ENCODE data around the gene RTF2. TPM values are rescaled to one million over a fixed set of nuclear protein-coding genes. Genes with fewer than 3 reads are reported as not detected.

The RTF2 gene
- total and polyA plus RNA-seq, 2 donors (not counting 1 experiment from before 2014, with no cell fraction given): 100 to 107 TPM

DNA sequence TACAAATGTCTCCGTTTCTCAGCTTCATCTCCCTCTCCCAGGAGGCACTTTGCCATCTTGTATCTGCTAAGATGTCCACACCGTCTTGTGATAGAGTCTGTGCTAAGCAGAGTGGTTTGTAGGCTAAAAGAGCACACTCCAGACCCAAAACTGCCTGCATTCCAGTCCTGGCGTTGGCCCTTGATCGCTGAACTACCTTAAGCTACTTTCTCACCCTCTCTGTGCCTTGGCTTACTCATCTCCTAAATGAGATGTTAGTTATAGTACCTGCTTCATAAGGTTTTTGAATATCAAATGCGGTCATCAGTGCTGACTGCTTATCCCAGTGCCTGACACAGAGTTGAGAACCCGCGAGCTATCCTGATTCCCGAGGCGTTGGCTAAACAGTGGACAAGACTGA lies 42.4 kb upstream of the RTF2 start:
- TF ChIP-seq, protein P1, sequence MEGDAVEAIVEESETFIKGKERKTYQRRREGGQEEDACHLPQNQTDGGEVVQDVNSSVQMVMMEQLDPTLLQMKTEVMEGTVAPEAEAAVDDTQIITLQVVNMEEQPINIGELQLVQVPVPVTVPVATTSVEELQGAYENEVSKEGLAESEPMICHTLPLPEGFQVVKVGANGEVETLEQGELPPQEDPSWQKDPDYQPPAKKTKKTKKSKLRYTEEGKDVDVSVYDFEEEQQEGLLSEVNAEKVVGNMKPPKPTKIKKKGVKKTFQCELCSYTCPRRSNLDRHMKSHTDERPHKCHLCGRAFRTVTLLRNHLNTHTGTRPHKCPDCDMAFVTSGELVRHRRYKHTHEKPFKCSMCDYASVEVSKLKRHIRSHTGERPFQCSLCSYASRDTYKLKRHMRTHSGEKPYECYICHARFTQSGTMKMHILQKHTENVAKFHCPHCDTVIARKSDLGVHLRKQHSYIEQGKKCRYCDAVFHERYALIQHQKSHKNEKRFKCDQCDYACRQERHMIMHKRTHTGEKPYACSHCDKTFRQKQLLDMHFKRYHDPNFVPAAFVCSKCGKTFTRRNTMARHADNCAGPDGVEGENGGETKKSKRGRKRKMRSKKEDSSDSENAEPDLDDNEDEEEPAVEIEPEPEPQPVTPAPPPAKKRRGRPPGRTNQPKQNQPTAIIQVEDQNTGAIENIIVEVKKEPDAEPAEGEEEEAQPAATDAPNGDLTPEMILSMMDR (conservative IDR thresholded peaks at IDR 0.05 in 1 of 2, IDR thresholded peaks at IDR 0.05 in 1 of 2; ENCODE audit: low read depth in 1 of 2, low read length in 2 of 2): no peak
- TF ChIP-seq EZH2 (IDR thresholded peaks at IDR 0.05; ENCODE audit: low read length, missing control alignments): no peak
- Histone ChIP-seq H3K4me3 (replicated peaks in 1 of 4; ENCODE audit: control extremely low read depth in 1 of 4, insufficient read depth in 1 of 4, low read depth in 3 of 4, low read length in 4 of 4) (no peak overlapping the region), H2AFZ (ENCODE audit: low read length) (no peak overlapping the region), H4K20me1 (ENCODE audit: control insufficient read depth, extremely low read depth, insufficient read depth, low read length) (no peaks in the 10 kb centered on the region), H3K27ac (ENCODE audit: insufficient read depth, low read length) (no peak overlapping the region), H3K9ac (ENCODE audit: insufficient read depth, low read length) (no peak overlapping the region), H3K27me3 (ENCODE audit: control insufficient read depth, insufficient read depth, low read length) (no peaks in the 10 kb centered on the region), H3K79me2 (ENCODE audit: control insufficient read depth, insufficient read depth, low read length) (peaks cover 31% of the 10 kb centered on the region), H3K4me1 (ENCODE audit: control insufficient read depth, extremely low read depth, insufficient read depth, low read length) (peaks cover 51% of the 10 kb centered on the region), H3K9me3 (ENCODE audit: control insufficient read depth, insufficient read depth, low read depth, low read length) (no peaks in the 10 kb centered on the region), H3K36me3 (ENCODE audit: control insufficient read depth, insufficient read depth, low read length) (peaks cover 2% of the 10 kb centered on the region), H3K4me2 (ENCODE audit: extremely low read depth, insufficient read depth, low read length) (no peak overlapping the region)
- DNase-seq (ENCODE audit: low read depth in 2 of 2): no peak

DNA sequence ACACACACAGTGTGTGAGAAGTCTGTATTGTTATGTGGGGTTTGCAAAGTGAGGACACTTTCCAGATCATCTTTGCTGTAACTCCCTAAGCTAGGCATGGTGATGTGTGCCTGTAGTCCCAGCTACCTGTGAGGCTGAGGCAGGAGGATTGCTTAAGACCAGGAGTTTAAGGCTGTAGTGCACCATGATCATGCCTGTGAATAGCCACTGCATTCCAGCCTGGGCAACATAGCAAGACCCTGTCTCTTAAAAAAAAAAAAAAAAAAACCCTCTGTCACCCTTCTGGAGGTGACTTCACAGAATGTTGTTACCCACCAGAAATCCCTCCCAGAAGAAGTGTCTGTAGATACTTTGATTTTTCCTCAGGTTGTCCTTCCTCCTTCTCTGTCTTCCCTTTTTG lies 41.5 kb upstream of the RTF2 start:
- H3K27ac ChIP-seq (ENCODE audit: insufficient read depth, low read length): peak overlapping the region; percentile 98
- H3K4me1 ChIP-seq (ENCODE audit: control insufficient read depth, extremely low read depth, insufficient read depth, low read length): peaks cover 49% of the 10 kb centered on the region
- H4K20me1 ChIP-seq (ENCODE audit: control insufficient read depth, extremely low read depth, insufficient read depth, low read length): no peaks in the 10 kb centered on the region
- peaks cover 36% of the 10 kb centered on the region for H3K79me2 ChIP-seq (ENCODE audit: control insufficient read depth, insufficient read depth, low read length)
- no peak overlapping the region for H3K4me3 ChIP-seq (replicated peaks in 1 of 4; ENCODE audit: control extremely low read depth in 1 of 4, insufficient read depth in 1 of 4, low read depth in 3 of 4, low read length in 4 of 4)
- no peaks in the 10 kb centered on the region for H3K9me3 ChIP-seq (ENCODE audit: control insufficient read depth, insufficient read depth, low read depth, low read length)
- no peak for DNase-seq (ENCODE audit: low read depth in 2 of 2)
- H3K36me3 ChIP-seq (ENCODE audit: control insufficient read depth, insufficient read depth, low read length): peaks cover 4% of the 10 kb centered on the region
- no peaks in the 10 kb centered on the region for H3K27me3 ChIP-seq (ENCODE audit: control insufficient read depth, insufficient read depth, low read length)
- H3K9ac ChIP-seq (ENCODE audit: insufficient read depth, low read length): no peak overlapping the region
- TF ChIP-seq EZH2 (IDR thresholded peaks at IDR 0.05; ENCODE audit: low read length, missing control alignments): no peak
- no peak overlapping the region for H3K4me2 ChIP-seq (ENCODE audit: extremely low read depth, insufficient read depth, low read length)
- H2AFZ ChIP-seq (ENCODE audit: low read length): no peak overlapping the region

DNA sequence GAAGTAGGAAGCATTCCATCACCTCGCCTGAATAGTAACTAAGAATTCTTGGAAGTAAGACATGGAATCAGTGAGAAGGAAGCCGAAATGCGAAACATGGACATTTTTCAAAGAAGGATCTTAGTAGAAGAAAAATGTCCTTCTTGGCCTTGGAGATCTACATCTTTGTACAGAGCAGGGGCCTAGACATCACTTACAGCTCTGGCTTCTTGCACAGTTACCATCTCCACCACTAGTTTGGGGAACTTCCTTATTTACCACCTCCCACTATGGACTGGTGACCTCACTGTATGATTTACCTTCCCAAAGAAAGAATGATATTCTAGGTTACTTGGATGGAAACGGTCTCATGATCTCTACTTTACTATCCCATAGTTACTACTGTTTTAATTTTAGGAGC lies 40.6 kb upstream of the RTF2 start:
- no peak overlapping the region for H2AFZ ChIP-seq (ENCODE audit: low read length)
- no peaks in the 10 kb centered on the region for H4K20me1 ChIP-seq (ENCODE audit: control insufficient read depth, extremely low read depth, insufficient read depth, low read length)

More for the DNA sequence above, 40.6 kb upstream of the RTF2 start:
- Histone ChIP-seq H3K4me3 (replicated peaks in 1 of 4; ENCODE audit: control extremely low read depth in 1 of 4, insufficient read depth in 1 of 4, low read depth in 3 of 4, low read length in 4 of 4) (no peak overlapping the region), H3K4me1 (ENCODE audit: control insufficient read depth, extremely low read depth, insufficient read depth, low read length) (peaks cover 46% of the 10 kb centered on the region), H3K79me2 (ENCODE audit: control insufficient read depth, insufficient read depth, low read length) (peaks cover 41% of the 10 kb centered on the region), H3K9ac (ENCODE audit: insufficient read depth, low read length) (no peak overlapping the region), H3K36me3 (ENCODE audit: control insufficient read depth, insufficient read depth, low read length) (peaks cover 7% of the 10 kb centered on the region), H3K9me3 (ENCODE audit: control insufficient read depth, insufficient read depth, low read depth, low read length) (no peaks in the 10 kb centered on the region), H3K27me3 (ENCODE audit: control insufficient read depth, insufficient read depth, low read length) (no peaks in the 10 kb centered on the region), H3K27ac (ENCODE audit: insufficient read depth, low read length) (peak overlapping the region; percentile 98), H3K4me2 (ENCODE audit: extremely low read depth, insufficient read depth, low read length) (no peak overlapping the region)
- TF ChIP-seq, protein P1 (conservative IDR thresholded peaks at IDR 0.05 in 1 of 2, IDR thresholded peaks at IDR 0.05 in 1 of 2; ENCODE audit: low read depth in 1 of 2, low read length in 2 of 2): no peak
- no peak for TF ChIP-seq EZH2 (IDR thresholded peaks at IDR 0.05; ENCODE audit: low read length, missing control alignments)
- DNase-seq (ENCODE audit: low read depth in 2 of 2): no peak
